ENCODE measurements around the gene ACTMAP.
"Not testable (repeated sequence)": the region's sequence is repeated elsewhere in the genome, so short reads cannot be mapped to it uniquely, and the experiment has no call there.

ACTMAP gene

DNA sequence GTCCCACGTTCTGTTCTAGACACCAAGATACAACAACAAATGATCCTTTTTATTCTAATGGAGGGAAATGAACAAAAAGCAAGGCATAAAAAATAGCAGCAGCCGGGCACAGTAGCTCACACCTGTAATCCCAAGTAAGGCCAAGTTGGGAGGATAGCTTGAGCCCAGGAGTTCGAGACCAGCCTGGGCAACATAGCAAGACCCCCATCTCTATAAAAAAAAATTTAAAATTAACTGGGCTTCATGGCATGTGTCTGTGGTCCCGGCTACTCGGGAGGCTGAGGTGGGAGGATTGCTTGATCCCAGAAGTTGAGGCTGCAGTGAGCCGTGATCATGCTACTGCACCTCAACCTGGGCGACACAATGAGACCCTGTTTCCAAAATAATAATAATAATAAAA lies 26.1 kb upstream of the ACTMAP start:
- no peak for DNase-seq (ENCODE audit: low read depth)

DNA sequence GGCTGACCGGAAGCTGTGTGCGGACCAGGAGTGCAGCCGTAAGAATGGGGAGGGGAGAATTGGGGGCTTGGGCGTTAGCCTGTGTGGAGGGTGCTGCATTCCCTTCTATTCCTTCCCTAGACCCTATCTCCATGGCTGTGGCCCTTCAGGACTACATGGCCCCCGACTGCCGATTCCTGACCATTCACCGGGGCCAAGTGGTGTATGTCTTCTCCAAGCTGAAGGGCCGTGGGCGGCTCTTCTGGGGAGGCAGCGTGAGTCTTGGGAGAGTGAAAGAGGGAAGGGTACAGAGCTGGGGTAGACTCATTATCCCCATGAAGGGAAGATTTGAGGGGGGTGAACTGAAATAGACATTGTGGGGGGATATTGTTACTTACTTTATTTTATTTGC lies 25.4 kb upstream of the ACTMAP start:
- no peak for DNase-seq (ENCODE audit: low read depth)

DNA sequence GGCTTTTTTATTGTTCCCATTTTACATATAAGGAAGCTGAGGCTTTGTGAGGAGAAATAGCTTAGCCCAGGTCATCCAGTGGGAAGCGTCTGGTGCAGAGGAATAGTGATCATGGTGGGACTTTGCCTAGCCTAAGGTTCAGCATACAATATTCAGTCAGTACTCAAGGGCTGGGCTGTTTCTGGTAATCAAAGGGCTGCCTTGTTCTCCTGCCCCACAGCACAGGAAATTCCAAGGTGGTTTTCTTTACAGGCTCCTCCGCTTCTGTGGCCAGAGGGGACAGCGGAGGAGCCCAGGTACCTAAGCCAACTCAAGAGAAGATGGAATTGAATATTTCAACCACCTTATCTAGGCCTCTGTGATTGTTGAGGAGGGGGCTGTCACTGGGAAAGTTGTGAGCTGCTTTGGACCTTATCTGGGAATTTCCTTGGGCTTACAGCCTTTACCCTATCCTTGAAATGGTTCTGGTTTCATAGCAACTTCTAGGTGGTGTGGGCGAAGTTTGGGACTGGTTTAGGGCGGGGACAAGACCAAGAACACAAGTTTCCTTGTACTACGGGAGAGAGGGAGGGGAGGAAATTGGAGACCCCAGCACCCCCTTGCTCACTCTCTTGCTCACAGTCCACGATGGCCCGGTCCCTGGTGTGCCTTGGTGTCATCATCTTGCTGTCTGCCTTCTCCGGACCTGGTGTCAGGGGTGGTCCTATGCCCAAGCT lies 24.8 kb upstream of the ACTMAP start, which contains the start of gene MIA:
Gene MIA (plus strand): TSS at position 606 of the 716 bp plus-strand sequence. CDS start 22 bp downstream, at position 628.
- DNase-seq (ENCODE audit: low read depth), result no peak

DNA sequence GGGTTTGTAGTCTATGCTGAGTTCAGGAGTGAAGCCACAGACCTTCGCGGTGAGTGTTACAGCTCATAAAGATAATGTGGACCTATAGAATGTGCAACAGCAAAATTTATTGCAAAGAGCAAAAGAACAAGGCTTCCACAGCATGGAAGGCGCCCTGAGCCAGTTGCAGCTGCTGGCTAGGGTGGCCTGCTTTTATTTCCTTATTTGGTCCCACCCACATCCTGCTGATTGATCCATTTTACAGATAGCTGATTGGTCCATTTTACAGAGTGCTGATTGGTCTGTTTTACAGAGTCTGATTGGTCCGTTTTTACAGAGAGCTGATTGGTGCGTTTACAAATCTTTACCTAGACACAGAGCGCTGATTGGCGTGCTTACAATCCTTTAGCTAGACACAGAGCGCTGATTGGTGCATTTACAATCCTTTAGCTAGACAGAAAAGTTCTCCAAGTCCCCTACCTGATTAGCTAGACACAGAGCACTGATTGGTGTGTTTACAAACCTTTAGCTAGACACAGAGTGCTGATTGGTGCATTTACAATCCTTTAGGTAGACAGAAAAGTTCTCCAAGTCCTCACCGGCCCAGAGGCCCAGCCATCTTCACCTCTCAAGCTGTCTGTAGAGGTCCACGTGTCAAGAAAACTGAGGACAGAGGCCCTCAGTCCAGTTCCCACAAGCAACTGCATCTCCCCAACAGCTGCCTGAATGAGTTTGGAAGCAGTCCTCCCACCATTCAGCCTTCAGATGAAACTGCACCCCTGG lies 21.0 kb upstream of the ACTMAP start:
- not testable (repeated sequence) for DNase-seq (ENCODE audit: low read depth)

DNA sequence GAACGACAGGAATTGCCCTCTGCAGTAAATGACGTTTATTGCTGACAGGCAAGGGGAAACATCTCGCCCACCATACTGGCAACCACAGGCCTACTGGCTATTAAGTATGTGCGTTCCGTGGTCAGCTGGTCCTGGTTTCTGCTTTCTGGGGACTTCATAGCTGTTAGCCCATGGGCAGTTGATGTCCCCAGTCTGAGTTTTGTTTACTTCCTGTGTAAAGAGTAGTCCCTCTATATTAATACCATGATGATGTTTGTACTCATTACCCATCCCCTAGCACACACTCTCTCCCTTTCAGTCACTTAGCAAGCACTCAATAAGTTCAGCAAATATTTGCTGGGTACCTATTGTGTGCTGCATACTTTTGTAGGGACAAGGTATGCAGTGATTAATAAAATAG lies 18.6 kb upstream of the ACTMAP start:
- DNase-seq (ENCODE audit: low read depth), result no peak

DNA sequence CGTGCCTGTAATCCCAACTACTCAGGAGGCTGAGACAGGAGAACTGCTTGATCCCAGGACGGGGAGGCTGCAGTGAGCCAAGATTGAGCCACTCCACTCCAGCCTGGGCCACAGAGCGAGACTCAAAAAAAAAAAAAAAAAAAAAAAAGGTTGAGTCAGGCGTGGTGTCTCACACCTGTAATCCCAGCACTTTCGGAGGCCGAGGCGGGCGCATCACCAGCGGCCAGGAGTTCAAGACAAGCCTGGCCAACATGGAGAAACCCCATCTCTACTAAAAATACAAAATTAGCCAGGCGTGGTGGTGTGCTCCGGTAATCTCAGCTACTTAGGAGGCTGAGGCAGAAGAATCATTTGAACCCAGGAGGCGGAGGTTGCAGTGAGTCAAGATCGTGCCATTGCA lies 16.1 kb upstream of the ACTMAP start:
- not testable (repeated sequence) for DNase-seq (ENCODE audit: low read depth)

DNA sequence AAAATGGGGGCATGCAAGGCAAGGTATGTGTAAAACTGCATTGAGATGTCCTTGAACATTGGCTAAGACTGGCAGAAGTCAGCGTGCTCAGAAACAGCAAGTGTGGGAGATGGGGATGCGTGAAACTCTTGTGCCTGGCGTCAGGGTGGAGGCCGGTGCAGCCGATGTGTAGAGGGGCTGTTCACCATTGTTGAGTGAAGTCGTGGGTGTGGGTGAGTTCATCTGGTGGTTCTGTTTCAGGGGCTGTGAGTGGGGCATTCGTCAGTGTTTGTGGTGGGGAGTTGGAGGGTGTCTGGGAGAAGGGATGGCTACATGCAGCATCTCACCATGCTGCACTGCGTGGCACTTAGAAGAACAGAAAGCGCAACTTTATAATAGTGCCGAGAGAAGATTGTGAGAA lies 13.7 kb upstream of the ACTMAP start:
- no peak for DNase-seq (ENCODE audit: low read depth)

DNA sequence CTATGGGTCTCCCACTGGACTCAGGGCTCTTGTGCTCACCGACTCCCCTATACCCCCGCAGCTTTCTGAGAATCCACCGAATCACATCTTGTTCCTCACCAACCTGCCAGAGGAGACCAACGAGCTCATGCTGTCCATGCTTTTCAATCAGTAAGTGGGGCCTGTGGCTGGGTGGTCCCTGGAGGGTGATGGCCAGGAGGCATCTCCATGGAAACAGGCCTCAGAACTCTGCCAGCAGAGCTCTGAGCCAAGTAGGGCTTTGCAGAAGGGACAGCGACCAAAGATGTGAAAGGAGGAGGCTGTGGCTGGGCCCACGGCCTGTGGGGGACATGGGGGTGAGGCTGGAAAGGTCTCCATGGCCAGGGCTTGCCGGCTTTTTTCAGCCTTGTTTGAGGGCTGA lies 13.2 kb upstream of the ACTMAP start:
- DNase-seq (ENCODE audit: low read depth), result no peak

DNA sequence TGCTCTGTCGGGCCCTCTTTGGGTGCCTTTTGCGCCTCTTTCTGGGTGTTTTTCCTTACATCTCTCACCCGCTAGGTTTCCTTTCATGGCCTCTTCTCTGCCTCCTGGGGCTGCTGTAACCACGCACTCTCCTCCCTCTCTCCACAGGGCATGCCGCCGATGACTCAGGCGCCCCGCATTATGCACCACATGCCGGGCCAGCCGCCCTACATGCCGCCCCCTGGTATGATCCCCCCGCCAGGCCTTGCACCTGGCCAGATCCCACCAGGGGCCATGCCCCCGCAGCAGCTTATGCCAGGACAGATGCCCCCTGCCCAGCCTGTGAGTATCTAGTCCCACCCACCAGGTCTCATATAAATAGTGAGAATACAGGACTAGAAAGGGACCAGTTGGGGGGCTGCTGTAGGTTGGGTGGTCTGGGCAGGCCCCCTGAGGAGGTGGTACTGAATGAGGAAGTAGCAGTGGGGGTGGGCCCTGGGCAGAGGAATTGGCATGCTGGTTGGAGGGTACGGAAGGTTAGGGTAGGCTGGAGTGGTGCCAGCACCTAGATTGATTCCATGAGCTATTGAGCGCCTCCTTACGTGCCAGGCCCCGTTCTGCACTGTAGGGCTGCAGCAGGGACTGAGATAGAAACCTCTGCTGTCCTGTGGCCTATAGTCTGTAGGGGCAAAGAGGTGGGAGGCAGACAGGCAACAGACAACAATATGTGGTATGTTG lies 12.6 kb upstream of the ACTMAP start:
- DNase-seq (ENCODE audit: low read depth), result no peak

DNA sequence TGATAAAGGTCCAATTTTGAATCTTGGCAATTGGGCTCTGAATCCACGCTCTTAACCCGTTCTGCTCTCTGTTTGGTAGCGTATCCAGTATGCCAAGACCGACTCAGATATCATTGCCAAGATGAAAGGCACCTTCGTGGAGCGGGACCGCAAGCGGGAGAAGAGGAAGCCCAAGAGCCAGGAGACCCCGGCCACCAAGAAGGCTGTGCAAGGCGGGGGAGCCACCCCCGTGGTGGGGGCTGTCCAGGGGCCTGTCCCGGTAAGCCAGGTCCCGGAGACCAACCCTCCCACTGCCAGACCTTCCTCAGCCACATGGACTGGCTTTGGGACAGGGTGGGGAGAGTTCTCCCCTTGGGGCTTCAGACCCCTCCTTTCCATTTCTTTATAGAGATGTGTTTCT lies 9.1 kb upstream of the ACTMAP start:
- no peak for DNase-seq (ENCODE audit: low read depth)

DNA sequence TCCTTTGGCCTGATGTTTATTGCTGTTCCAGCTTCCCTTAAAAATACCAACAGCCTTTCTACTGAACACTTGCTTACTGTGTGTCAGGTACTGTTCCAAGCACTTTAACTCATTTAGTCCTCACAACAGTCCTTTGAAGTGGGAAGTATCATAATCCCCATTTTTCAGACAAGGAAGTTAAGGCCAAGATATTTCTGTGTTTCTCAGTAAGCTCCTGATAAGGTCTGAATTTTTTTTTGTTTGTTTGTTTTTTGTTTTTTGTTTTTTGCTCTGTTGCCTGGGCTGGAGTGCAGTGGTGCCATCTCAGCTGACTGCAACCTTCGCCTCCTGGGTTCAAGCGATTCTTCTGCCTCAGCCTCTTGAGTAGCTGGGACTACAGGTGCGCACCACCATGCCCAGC lies 8.2 kb upstream of the ACTMAP start:
- DNase-seq (ENCODE audit: low read depth), result no peak

DNA sequence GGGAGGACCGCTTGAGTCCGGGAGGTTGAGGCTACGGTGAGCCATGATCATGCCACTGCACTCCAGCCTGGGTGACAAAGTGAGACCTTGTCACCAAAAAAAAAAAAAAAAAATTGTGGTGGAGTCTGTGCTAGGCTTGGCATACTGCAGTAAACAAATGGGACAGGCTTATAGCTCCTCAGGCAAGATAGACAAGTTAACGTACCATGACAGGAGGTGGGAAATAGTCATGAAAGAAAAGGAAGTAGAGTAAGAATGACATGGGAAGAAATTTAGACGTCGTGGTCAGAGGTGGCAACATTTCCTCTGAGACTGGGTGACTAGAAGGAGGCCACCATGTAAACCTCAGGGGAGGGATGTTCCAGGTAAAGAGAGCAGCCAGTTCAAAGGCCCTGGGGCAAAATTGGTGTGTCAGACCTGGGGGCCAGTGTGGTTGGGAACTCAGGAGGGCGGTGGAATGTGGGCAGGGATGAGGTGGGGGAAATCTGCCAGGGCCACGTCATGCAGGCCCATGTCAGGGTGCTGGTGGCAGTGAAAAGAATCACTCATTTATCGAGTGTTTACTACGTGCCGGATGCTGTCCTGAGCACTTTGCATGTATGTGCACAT lies 6.3 kb upstream of the ACTMAP start:
- DNase-seq (ENCODE audit: low read depth), result no peak

DNA sequence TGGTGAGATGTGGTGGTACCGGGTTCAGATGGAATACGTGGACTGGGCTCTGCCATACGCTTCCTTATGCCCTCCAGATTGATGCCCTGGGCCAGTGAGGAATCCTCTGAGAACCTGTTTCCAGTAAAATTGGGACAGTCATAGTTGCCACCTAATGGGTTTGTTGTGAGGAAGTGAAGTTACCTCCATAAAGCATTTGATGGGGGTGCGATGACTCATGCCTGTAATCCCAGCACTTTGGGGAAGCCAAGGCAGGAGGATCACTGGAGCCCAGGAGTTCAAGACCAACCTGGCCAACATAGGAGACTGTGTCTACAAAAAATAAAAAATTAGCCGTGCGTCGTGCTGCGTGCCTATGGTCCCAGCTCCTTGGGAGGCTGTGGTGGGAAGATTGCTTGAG lies 5.5 kb upstream of the ACTMAP start:
- no peak for DNase-seq (ENCODE audit: low read depth)

DNA sequence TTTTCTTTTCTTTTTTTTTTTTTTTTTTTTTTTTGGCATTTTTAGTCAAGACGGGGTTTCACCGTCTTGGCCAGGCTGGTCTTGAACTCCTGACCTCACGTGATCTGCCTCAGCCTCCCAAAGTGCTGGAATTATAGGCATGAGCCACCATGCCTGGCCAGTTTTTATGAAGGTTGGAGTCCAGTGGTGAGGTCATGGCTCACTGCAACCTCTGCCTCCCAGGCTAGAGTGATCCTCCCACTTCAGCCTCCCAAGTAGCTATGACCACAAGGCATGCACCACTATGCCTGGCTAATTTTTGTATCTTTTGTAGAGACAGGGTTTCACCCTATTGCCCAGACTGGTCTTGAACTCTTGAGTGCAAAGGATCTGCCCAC lies 5.0 kb upstream of the ACTMAP start:
- DNase-seq (ENCODE audit: low read depth), result no peak

DNA sequence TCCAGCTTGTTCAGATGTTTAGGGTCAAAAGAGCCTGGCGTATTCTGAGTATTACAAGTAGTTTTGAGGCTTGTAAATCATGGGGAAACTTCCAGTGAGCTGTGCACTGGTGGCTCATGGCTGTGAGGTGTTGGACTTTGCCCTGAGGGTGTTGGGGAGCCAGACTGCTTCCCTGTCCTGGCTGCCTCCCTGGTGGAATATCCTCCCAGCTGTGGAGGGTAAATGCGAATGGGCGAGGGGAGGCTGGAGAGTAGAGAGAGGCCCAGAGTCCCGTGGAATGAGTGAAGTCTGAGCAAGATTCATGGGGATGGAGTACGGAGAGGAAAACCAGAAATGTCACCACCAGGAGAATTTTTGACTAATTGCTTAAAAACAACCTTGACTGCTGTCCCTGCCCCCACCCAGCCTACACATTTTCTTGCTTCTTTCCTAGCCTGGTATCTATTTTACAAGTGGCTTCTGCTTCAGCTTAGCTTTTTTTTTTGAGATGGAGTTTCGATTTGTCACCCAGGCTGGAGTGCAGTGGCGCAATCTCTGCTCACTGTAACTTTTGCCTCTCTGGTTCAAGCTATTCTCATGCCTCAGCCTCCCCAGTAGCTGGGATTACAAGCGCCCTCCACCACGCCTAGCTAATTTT lies 4.5 kb upstream of the ACTMAP start:
- peak; percentile 60 for DNase-seq (ENCODE audit: low read depth)

DNA sequence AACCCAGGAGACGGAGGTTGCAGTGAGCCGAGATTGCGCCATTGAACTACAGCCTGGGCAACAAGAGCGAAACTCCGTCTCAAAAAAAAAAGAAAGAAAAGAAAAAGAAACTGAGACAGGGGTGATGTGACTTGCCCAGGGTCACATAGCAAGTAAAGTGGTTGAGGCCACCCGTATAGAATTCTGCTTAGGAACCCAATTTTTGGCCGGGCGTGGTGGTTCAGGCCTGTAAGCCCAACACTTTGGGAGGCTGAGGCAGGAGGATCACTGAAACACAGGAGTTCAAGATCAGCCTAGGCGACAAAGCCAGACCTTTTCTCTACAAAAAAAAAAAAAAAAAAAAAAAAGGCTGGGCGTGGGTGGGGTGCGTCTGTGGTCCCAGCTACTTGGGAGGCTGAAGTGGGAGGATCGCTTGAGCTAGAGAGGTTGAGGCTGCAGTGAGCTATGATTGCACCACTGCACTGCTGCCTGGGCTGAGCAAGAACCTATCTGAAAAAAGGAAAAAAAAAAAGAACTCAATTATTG lies 2.0 kb upstream of the ACTMAP start:
- no peak for DNase-seq (ENCODE audit: low read depth)

DNA sequence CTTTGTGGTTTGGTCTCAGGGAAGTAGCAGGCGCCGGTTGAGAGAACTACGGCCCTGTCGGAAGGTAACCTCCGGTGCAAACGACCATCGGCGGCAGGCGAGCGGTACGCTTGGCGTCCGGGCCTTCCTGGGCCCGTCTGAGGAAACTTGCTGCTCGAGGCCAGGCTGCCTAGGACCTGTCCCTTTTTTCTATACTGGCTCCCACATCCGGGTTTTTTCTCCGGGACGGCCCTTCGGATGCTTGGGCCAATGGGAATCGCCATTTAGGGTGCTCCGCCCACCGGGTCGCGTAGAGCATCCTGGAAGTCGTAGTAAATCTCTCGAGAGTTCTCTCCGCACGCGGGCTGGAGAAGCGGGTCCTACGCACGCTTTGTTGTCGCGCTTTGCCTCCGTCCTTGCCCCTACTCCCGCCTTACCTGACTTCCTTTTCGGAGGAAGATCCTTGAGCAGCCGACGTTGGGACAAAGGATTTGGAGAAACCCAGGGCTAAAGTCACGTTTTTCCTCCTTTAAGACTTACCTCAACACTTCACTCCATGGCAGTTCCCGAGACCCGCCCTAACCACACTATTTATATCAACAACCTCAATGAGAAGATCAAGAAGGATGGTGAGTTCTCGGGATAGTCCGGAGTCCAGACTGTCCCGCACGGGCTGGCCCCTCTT lies 729 bp upstream of the ACTMAP start, which contains the start of gene SNRPA:
Gene SNRPA (plus strand): TSS at position 330 of the 664 bp plus-strand sequence. CDS start 206 bp downstream, at position 536.
- peak; percentile 94 for DNase-seq (ENCODE audit: low read depth)

DNA sequence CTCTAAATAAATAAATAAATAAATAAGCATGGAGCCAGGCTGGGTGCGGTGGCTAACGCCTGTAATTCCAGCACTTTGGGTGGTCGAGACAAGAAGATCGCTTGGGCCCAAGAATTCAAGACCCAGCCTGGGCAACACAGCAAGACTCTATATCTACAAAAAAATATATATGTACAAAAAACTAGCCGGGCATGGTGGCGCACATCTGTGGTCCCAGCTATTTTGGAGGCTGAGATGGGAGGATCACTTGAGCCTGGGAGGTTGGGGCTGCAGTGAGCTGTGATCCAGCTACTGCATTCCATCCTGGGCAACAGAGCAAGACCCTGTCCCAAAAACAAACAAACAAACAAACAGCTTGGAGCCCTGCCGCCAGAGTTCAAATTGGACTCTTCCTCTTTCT lies 2.7 kb downstream of the ACTMAP start:
- no peak for DNase-seq (ENCODE audit: low read depth)

DNA sequence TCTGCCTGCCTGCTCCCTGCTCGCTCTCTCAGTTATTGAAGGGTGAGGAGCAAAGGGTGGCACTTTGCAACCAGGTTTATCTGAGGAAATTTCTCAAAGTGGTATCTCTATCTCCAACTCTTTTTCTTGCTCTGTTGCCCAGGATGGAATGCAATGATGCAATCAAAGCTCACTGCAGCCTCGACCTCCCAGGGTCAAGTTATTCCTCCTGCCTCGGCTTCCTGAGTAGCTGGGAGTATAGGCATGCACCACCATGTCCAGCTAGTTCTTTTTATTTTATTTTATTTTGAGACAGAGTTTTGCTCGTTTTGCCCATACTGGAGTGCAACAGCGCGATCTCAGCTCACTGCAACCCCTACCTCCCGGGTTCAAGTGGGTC lies 4.9 kb downstream of the ACTMAP start:
- DNase-seq (ENCODE audit: low read depth), result no peak

DNA sequence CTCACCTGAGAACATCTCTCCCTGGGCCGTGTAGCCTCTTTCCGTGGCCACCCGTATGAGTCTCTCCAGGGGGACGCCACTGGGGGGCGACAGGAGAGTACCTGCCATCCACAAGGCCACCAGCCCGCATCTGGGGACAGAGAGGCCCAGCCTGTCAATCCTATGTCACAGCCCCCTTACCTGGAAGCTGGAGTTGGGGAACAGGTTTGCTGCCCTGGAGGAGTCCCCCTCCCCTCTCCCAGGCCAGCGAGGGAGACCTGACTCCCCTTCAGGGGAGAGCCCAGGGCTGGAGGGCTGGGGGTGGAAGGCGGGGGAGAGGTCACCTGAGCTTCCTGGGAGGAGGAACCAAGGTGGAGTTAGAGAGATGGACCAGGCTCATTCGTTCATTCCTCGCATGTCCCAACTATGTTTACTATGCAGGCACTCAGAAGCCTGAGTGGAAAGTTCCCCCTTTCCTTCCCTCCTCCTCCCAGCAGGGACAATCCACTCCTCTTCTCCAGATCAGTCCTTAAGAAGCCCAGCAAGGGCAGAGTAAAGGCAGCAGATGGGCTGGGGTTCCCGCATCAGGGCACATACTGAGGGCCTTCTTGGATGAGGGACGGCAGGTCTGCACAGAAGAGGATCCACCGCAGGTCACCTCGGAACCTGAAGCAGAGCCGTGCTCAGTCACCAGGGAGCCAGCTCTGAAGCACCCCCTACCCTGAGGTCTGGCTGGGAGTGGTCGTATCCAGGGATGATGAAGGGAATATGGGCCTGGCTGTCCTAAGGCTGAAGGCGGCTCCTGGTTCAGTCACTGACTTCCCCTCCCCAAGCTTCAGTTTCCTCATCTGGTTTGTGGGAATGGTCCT lies 5.5 kb downstream of the ACTMAP start:
- DNase-seq (ENCODE audit: low read depth), result no peak

Measured in stimulated activated CD8-positive, alpha-beta memory T cell treated with anti-CD3 and anti-CD28 coated beads, Interleukin-4, amount 100 ng/mL, for 24 hours (primary cell).